Stimulated activated CD8-positive, alpha-beta memory T cell treated with anti-CD3 and anti-CD28 coated beads, Interleukin-7, amount 100 ng/mL, for 24 hours (primary cell): ENCODE results near the gene PCARE.

Experiments
- DNase-seq: peaks from one replicate; pipeline ENCODE4 v3.0.0-alpha.2; 2020; ENCODE audit warnings: low read depth

The PCARE gene

GRCh38 chr2:29035016-29035745 is 39.1 kb downstream of the PCARE start:
- no peak for DNase-seq

- no peak for DNase-seq
Observed at GRCh38 chr2:29033656-29034055, 40.7 kb downstream of the PCARE start.

- no peak for DNase-seq
Observed at GRCh38 chr2:29033172-29033571, 41.2 kb downstream of the PCARE start.

- no peak for DNase-seq
Observed at GRCh38 chr2:29032189-29032588, 42.1 kb downstream of the PCARE start.

GRCh38 chr2:29031046-29031445 is 43.3 kb downstream of the PCARE start:
- no peak for DNase-seq

GRCh38 chr2:29025711-29026110 is 48.6 kb downstream of the PCARE start:
- DNase-seq, result no peak

- DNase-seq, result no peak
Observed at GRCh38 chr2:29024882-29025430, 49.4 kb downstream of the PCARE start.

- DNase-seq, result no peak
Observed at GRCh38 chr2:29023188-29023587, 51.1 kb downstream of the PCARE start.

- DNase-seq, result no peak
Observed at GRCh38 chr2:29022679-29023078, 51.6 kb downstream of the PCARE start.

- no peak for DNase-seq
Observed at GRCh38 chr2:29021886-29022285, 52.4 kb downstream of the PCARE start.

- no peak for DNase-seq
Observed at GRCh38 chr2:29017716-29018435, 56.4 kb downstream of the PCARE start.

- no peak for DNase-seq
Observed at GRCh38 chr2:29016504-29016903, 57.8 kb downstream of the PCARE start.

GRCh38 chr2:29015701-29016470 is 58.4 kb downstream of the PCARE start:
- no peak for DNase-seq

GRCh38 chr2:29014811-29015421 is 59.4 kb downstream of the PCARE start:
- peak; percentile 43 for DNase-seq

- DNase-seq, result no peak
Observed at GRCh38 chr2:29014331-29014730, 60.0 kb downstream of the PCARE start.

- no peak for DNase-seq
Observed at GRCh38 chr2:29013057-29013780, 61.1 kb downstream of the PCARE start.

- DNase-seq, result no peak
Observed at GRCh38 chr2:29012211-29012681, 62.1 kb downstream of the PCARE start.
